ENCODE results near the gene LRIG3. TPM values are rescaled to one million over a fixed set of nuclear protein-coding genes. Genes with fewer than 3 reads are reported as not detected.
"Not testable (repeated sequence)": the region's sequence is repeated elsewhere in the genome, so short reads cannot be mapped to it uniquely, and the experiment has no call there.

The LRIG3 gene
- total and polyA plus RNA-seq, 2 of the 8 experiments (the other 6 are each of a cell fraction or from before 2014, with no cell fraction given): 6.5 to 9.1 TPM

DNA sequence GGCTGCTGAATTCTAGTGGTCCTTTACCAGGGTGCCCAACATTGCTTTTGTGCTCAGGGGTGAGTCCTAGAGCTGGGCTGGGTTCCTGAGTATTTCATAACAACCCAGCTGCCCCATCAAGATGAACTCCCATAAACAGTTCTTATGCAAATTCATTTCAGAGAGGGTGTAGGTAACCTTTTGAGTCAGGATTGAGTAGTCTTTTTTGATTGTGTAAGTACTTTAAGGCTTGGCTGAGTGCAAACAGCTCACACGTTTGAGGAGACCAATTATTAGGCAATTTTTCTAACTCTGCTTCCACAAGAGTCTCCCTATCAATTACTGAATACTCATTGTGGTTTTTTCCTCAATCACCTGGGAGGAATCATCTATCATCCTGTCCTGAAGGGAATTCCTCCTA lies 63.1 kb downstream of the LRIG3 start:
- H4K20me1 ChIP-seq (replicated peaks in 1 of 2; ENCODE audit: control insufficient read depth in 1 of 2, insufficient read depth in 2 of 2, low read length in 2 of 2); H3K4me1 ChIP-seq (replicated peaks in 1 of 4; ENCODE audit: control insufficient read depth in 3 of 4, insufficient read depth in 4 of 4, low read length in 3 of 4); H2AK5ac ChIP-seq (ENCODE audit: low read depth, low read length); H4K91ac ChIP-seq (replicated peaks; ENCODE audit: insufficient read length, low read length); H3K36me3 ChIP-seq (ENCODE audit: control insufficient read depth in 2 of 4, insufficient read depth in 4 of 4, low read length in 3 of 4); H2AFZ ChIP-seq (ENCODE audit: low read length); H3K9me3 ChIP-seq (ENCODE audit: insufficient read depth in 2 of 2, low read depth in 1 of 2, low read length in 1 of 2); H2BK12ac ChIP-seq (ENCODE audit: low read depth, low read length); H3K56ac ChIP-seq (replicated peaks; ENCODE audit: insufficient read length, low read depth, low read length); H3K79me2 ChIP-seq (ENCODE audit: control insufficient read depth in 1 of 2, insufficient read depth in 2 of 2, low read length in 2 of 2); H4K5ac ChIP-seq (ENCODE audit: insufficient read length, low read depth, low read length); H3K9ac ChIP-seq (replicated peaks in 1 of 4; ENCODE audit: extremely low read depth in 1 of 4, low read depth in 3 of 4, low read length in 3 of 4); H3K4me2 ChIP-seq (ENCODE audit: insufficient read depth in 1 of 2, low read depth in 2 of 2, low read length in 2 of 2); H3K4ac ChIP-seq (replicated peaks; ENCODE audit: insufficient read length, low read depth, low read length); H3K27ac ChIP-seq (ENCODE audit: low read depth, low read length); H3K23me2 ChIP-seq (ENCODE audit: low read depth, low read length); DNase-seq (ENCODE audit: low read depth in 1 of 2, low spot score in 2 of 2); H2BK5ac ChIP-seq (ENCODE audit: low read depth, low read length); H3K14ac ChIP-seq (ENCODE audit: insufficient read length); H3K79me1 ChIP-seq (ENCODE audit: low read depth, low read length); H2BK15ac ChIP-seq (ENCODE audit: low read length); H4K8ac ChIP-seq (ENCODE audit: extremely low read depth, insufficient read depth, low read length); H3K18ac ChIP-seq (ENCODE audit: extremely low read depth, low read length); H2BK20ac ChIP-seq (ENCODE audit: low read length); H2BK120ac ChIP-seq (replicated peaks; ENCODE audit: low read depth, low read length); FAIRE-seq; H3K4me3 ChIP-seq (ENCODE audit: extremely low read depth in 1 of 4, insufficient read depth in 2 of 4, low read depth in 3 of 4, low read length in 4 of 4); POLR2A ChIA-PET (ENCODE audit: partially characterized antibody); H3K23ac ChIP-seq (ENCODE audit: insufficient read length): not testable (repeated sequence)
- CTCF ChIA-PET (ENCODE audit: partially characterized antibody): interaction anchor here (0.8 to 1.5 kb wide), 2 partner anchors 18 to 53 kb away, joined by 3 to 4 read pairs; no protein-coding TSS in a partner anchor
- 59% methylated on average over 1 of the region's 1 CpG; no CpG with 5 or more reads in 1 of the 2 experiments for WGBS, 2 experiments (ENCODE audit: extremely low coverage in 1 of 2, insufficient coverage in 1 of 2, insufficient read length in 1 of 2, insufficient replicate concordance in 2 of 2, low coverage in 1 of 2, low lambda C conversion rate in 2 of 2, missing lambda C conversion rate in 1 of 2)
- H3K27me3 ChIP-seq (replicated peaks in 1 of 4; ENCODE audit: control insufficient read depth in 3 of 4, extremely low read depth in 1 of 4, insufficient read depth in 3 of 4, low read length in 3 of 4): peaks cover 6 to 34% (median 27%) of the 10 kb centered on the region in 4 experiments

DNA sequence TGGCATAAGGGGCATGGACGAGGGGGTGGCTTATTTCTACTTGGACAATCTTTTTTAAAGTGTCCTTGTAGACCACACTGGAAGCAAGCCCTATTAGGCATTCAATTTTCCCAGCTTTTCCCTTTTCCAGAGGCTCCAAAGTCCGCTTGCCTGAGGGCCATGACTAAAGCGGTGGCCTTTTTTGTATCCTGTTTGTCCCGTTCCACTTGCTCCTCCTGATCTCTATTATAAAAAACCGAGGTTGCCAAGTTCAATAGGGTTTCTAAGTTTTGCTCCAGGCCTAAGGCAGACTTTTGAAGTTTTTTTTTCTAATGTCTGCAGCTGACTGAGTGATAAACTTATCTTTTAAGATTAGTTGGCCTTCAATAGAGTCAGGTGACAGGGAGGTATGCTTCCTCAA lies 64.7 kb downstream of the LRIG3 start:
- H4K5ac ChIP-seq (ENCODE audit: insufficient read length, low read depth, low read length); H3K4me2 ChIP-seq (ENCODE audit: insufficient read depth in 1 of 2, low read depth in 2 of 2, low read length in 2 of 2); H3K4me3 ChIP-seq (ENCODE audit: extremely low read depth in 1 of 4, insufficient read depth in 2 of 4, low read depth in 3 of 4, low read length in 4 of 4); DNase-seq (ENCODE audit: low read depth in 1 of 2, low spot score in 2 of 2); H3K23ac ChIP-seq (ENCODE audit: insufficient read length); H3K9me3 ChIP-seq (ENCODE audit: insufficient read depth in 2 of 2, low read depth in 1 of 2, low read length in 1 of 2); H3K79me1 ChIP-seq (ENCODE audit: low read depth, low read length); H3K56ac ChIP-seq (replicated peaks; ENCODE audit: insufficient read length, low read depth, low read length); H3K27ac ChIP-seq (ENCODE audit: low read depth, low read length); H3K36me3 ChIP-seq (ENCODE audit: control insufficient read depth in 2 of 4, insufficient read depth in 4 of 4, low read length in 3 of 4); POLR2A ChIA-PET (ENCODE audit: partially characterized antibody); H3K18ac ChIP-seq (ENCODE audit: extremely low read depth, low read length); H3K9ac ChIP-seq (replicated peaks in 1 of 4; ENCODE audit: extremely low read depth in 1 of 4, low read depth in 3 of 4, low read length in 3 of 4); H3K4ac ChIP-seq (replicated peaks; ENCODE audit: insufficient read length, low read depth, low read length); H2AK5ac ChIP-seq (ENCODE audit: low read depth, low read length); H3K79me2 ChIP-seq (ENCODE audit: control insufficient read depth in 1 of 2, insufficient read depth in 2 of 2, low read length in 2 of 2); H3K23me2 ChIP-seq (ENCODE audit: low read depth, low read length); CTCF ChIA-PET (ENCODE audit: partially characterized antibody); H3K4me1 ChIP-seq (replicated peaks in 1 of 4; ENCODE audit: control insufficient read depth in 3 of 4, insufficient read depth in 4 of 4, low read length in 3 of 4); FAIRE-seq; H4K20me1 ChIP-seq (replicated peaks in 1 of 2; ENCODE audit: control insufficient read depth in 1 of 2, insufficient read depth in 2 of 2, low read length in 2 of 2); H4K91ac ChIP-seq (replicated peaks; ENCODE audit: insufficient read length, low read length); H2BK12ac ChIP-seq (ENCODE audit: low read depth, low read length); H3K14ac ChIP-seq (ENCODE audit: insufficient read length); H2BK120ac ChIP-seq (replicated peaks; ENCODE audit: low read depth, low read length); H2BK20ac ChIP-seq (ENCODE audit: low read length); H4K8ac ChIP-seq (ENCODE audit: extremely low read depth, insufficient read depth, low read length); H2BK5ac ChIP-seq (ENCODE audit: low read depth, low read length); H2AFZ ChIP-seq (ENCODE audit: low read length); H2BK15ac ChIP-seq (ENCODE audit: low read length): not testable (repeated sequence)
- H3K27me3 ChIP-seq (replicated peaks in 1 of 4; ENCODE audit: control insufficient read depth in 3 of 4, extremely low read depth in 1 of 4, insufficient read depth in 3 of 4, low read length in 3 of 4): peaks cover 0 to 24% (median 16%) of the 10 kb centered on the region in 4 experiments; a peak in 4 of 7 replicates
- WGBS, 2 experiments (ENCODE audit: extremely low coverage in 1 of 2, insufficient coverage in 1 of 2, insufficient read length in 1 of 2, insufficient replicate concordance in 2 of 2, low coverage in 1 of 2, low lambda C conversion rate in 2 of 2, missing lambda C conversion rate in 1 of 2): 96% methylated on average over 5 of the region's 5 CpGs; no CpG with 5 or more reads in 1 of the 2 experiments
